Stimulated activated CD4-positive, alpha-beta T cell treated with anti-CD3 and anti-CD28 coated beads, Interleukin-15, amount 100 ng/mL, for 48 hours (primary cell): ENCODE results near the gene ANKMY1.
"Not testable (repeated sequence)": the region's sequence is repeated elsewhere in the genome, so short reads cannot be mapped to it uniquely, and the experiment has no call there.

Experiments used
- DNase-seq, 2 donors: peaks; one replicate each; pipeline ENCODE4 v3.0.0-alpha.2; 2020; ENCODE audit warnings: low read depth in 2 of 2

The ANKMY1 gene

DNA sequence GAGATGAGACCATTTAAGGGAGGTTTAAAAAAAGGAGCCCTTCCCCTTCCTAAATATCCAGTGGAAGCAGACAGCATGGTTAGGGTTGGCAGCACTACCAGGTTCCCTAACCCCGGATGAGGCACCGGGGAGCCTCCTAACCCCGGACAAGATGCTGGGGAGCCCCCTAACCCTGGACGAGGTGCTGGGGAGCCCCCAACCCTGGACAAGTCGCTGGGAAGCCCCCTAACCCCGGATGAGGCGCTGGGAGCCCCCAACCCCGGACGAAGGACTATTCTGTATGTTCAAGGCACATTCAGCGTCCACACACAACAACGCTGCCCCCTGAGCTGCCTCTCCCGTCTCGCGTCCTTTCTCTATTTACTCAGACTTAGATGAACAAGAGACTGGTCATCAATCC, 51.9 kb downstream of the ANKMY1 start:
- DNase-seq: no peak

GRCh38 chr2:240503848-240504247, 53.9 kb downstream of the ANKMY1 start:
- DNase-seq: no peak

- no peak for DNase-seq
These were observed 54.4 kb downstream of the ANKMY1 start for GRCh38 chr2:240503375-240503774.

DNA sequence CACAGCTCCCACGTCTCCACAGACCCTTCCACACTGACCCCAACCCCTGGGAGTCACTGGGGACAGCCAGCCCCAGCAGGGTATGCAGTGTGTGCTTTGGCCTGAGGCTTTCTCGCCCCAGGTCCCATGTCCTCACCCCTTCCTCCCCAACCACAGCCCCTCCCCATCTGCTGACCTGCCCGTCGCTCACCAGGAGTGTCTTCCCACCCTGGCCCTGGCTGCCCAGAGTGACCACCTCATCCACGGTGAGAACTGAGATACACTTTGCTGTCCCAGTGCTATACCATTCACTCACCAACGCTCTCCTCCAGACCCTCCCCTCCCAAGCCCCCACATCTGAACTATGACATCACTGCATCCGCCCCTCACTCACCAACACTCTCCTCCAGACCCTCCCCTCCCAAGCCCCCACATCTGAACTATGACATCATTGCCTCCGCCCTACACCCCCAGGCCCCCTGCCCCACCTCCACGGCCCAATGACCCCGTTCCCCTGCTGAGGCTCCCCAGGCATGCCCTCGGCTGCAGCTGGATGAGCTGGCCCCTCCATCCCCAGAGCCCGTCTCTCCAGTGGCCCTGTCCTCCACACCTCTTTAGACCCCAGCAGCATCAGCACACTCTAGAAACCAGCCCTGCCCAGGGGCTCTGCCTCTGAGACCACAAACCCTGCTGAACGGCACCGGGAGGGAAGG, 55.2 kb downstream of the ANKMY1 start:
- no peak for DNase-seq

GRCh38 chr2:240502059-240502429, 55.7 kb downstream of the ANKMY1 start:
- no peak for DNase-seq

- no peak for DNase-seq
These were observed 56.2 kb downstream of the ANKMY1 start for GRCh38 chr2:240501531-240501991.

DNA sequence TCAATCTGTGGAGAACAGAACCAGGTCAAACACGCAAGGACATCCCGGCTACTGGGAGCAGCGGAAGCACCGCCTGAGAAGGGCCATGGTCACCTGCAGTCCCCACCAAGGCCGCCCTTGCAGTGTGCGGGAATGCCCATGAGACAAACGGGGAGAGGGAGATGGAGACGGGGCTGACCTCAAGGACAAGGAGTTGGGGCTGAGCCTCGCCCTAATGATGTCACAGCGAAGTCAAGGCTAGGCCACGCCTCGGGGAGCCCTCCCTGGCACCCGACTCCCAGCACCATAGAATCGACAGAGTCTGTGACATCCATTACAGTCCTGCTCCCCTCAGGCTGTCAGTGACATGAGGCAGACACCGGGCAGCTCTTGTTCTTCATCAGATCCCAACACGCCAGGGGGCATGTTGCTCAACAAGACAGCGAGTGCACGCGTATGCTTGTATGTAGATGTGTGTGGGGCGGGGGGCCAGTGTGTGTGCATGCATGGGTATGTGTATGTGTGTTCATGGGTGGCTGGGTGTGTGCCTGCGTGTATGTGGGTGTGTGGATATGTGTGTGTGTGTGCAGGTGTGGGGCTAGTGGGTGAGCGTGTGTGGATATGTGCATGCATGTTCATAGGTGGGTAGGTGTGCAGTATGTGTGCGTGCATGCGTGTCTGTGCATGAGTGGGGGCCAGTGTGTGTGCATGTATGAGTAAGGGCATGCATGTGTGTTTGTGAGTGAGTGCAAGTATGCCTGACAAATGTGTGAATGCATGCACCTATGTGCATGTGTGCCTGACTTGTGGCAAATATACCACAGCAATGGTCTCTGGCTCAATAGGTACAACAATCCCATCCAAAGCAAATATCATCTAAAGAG, 57.0 kb downstream of the ANKMY1 start:
- DNase-seq: no peak

- no peak for DNase-seq
These were observed 58.2 kb downstream of the ANKMY1 start for GRCh38 chr2:240499309-240500301.

DNA sequence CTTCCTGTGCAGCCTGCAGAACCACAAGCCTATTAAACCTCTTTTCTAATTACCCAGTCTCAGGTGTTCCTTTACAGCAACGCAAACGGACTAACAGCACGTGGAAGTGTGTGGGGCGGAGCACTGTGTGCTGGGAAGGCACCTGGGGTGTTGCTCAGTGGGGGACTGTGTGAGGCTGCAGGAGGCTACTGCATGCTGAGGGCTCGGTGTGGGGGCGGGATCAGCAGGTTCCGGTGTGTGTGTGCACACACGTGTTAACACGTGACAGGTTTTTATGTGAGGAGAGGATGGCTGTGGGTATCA, 58.9 kb downstream of the ANKMY1 start:
- DNase-seq: no peak

DNA sequence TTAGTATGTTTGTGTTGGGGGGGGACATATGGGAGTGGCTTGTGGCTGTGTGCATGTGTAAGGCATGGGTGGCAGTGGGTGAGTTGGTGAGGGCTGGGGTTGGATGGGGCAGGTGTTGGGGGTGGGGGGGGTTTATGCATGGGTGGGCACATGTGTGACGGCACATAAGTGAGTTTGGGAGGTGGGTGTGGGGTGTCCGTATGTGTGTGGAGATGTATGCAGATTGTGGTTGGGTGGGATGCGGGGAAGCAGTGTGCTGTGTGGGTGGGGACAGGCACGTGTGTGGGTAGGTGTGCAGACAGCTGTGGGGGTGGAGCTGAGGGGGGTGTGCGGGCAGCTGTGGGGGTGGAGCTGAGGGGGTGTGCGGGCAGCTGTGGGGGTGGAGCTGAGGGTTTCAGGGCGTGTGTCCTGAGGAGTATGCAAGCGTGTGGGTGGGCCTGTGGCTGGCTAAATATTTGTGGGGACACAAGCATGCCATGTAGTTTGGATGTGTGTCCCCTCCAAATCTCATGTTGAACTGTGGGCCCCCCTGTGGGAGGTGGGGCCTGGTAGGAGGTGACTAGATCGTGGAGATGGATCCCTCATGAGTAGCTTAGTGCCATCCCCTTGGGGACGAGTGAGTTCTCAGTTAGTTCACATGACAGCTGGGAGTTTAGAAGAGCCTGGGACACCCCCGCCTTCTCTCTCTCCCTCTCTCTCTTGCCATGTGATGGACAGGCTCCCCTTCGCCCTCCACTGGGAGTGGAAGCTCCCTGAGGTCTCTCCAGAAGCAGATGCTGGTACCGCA, 59.4 kb downstream of the ANKMY1 start:
- no peak for DNase-seq

GRCh38 chr2:240497082-240497481, 60.7 kb downstream of the ANKMY1 start:
- not testable (repeated sequence) for DNase-seq

- not testable (repeated sequence) for DNase-seq
These were observed 62.8 kb downstream of the ANKMY1 start for GRCh38 chr2:240494942-240495341.

DNA sequence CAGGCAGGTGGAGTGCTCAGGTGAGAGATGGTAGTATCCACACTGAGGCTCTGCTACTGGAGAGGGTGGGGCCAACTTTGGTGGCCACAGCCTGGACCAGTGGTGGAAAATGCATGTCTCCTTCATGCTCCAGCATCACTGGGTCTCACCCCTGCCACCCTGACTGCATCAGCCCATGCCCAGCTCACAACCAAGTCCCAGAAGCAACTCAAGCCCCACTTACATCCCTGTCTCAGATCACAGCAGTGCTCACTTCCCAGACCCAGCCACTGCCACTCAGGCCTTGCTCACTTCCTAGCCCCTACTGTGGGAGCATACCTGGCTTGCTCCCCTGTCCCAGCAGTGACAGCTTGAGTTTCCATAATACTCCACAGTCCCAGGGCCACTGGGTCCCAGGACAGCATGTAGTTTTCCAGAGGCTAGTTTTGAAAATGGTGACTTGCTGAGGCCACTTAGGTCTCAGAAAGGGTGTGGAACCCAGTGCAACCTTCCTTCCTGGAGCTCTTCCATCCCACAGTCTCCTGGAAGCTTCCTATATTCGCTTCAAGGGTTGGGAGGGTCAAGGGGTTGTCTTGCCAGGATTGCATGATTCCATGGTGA, 63.5 kb downstream of the ANKMY1 start:
- DNase-seq: no peak

DNA sequence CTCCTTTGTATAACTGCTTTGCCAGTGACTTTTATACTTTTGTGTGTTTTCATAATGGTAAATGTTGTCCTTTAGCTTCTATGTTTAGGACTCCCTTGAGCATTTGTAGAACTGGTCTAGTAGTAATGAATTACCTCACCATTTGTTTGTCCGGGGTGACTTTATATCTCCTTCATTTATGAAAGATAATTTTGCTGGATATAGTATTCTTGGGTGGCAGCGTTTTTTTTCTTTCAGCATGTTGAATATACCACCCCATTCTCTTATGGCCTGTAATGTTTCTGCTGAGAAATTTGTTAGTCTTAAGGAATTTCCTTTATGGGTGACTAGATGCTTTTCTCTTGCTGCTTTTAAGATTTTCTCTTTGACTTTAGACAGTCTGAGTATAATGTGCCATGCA, 66.3 kb downstream of the ANKMY1 start:
- no peak for DNase-seq

GRCh38 chr2:240482141-240482540, 75.6 kb downstream of the ANKMY1 start:
- DNase-seq: no peak

DNA sequence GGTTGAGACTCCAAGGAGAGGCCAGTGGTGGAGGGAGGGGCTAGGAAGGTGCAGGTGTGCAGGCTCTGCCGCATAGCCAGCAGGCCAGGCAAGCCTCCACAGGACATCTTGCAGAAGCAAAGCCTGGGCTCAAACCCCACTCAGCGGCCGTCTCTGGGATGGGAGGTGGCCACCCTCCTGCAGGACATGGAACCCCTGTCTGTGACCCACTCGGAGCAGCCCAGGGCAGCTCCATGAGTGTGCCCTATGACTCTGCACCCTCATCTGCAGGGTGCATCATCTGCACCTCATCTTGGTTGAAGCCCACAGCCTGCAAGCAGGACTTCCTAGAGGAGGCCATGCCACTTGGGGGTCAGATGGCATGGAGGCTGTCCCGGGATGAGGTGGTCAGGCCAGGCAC, 76.1 kb downstream of the ANKMY1 start:
- DNase-seq: no peak

DNA sequence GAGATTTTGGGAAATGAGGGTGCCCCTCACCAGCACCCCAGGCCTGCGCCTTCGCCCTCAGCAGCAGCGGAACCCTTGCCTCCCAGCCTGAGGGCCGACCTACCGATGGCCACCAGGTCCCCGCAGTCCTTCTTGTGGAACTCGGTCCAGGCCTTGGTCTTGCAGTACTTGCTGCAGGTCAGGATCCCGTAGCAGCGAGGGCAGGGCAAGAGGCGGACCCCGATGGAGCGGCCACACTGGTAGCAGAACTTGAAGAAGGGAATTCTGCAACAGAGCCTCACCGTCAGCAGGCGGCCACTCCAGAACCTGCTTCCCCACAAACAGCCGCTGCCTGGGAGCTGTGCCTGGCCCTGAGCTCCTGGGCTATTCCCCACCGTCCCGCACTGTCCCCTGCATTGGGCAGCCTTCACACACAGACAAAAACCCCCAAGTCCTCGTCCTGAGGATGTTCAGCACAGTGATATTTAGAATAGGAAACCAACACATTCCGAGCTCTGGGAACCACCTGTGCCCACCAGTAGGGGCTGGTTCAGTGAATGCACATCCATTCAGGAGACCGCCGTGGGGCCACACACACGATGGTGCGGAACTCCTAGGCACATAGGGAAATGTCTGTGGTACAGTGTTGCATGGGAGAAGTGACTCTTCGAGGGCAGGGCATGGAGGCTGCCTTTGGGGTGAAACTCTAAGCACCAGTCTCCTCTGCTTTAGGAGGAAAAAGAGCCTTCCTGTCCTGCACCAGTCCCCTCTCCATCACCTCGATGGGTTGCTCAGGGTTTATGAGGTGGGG, 76.8 kb downstream of the ANKMY1 start:
- no peak for DNase-seq

DNA sequence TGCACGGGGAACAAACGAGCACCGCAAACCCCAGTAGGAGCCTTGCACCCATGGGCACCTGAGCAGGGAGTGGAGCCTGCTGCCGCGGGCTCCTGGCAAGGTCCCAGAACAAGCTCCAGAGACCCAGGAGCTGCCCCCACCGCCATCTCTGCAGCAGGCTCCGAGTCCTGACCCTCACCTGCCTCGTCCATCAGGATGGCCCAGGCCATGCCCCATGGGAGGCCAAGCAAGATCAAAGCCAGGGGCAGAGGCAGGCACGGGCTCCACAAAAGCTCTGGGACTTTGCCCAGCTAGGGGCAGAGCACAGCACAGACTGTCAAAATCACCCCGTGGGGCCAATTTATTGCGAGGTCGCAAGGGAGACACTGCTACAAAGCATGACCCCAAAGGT, 78.7 kb downstream of the ANKMY1 start:
- DNase-seq: no peak

- no peak for DNase-seq
These were observed 79.3 kb downstream of the ANKMY1 start for GRCh38 chr2:240478346-240479110.
